HL-60 (cell line): ENCODE data around the gene CHCHD6.

Experiments used
- POLR2AphosphoS5 ChIP-seq: IDR thresholded peaks from 2 replicates; pipeline ENCODE4 v1.6.1; 2012; ENCODE audit warnings: low read depth
- TF ChIP-seq, protein P1 (sequence below): IDR thresholded peaks from 2 replicates; pipeline ENCODE4 v1.6.1; 2012; ENCODE audit warnings: low read depth; ENCODE audit not compliant: insufficient replicate concordance
- TF ChIP-seq, protein P2 (sequence below): IDR thresholded peaks from one replicate; pipeline ENCODE4 v1.5.1; 2011; ENCODE audit warnings: low read length, control low read depth, inconsistent platforms; ENCODE audit not compliant: insufficient read depth

DNA sequence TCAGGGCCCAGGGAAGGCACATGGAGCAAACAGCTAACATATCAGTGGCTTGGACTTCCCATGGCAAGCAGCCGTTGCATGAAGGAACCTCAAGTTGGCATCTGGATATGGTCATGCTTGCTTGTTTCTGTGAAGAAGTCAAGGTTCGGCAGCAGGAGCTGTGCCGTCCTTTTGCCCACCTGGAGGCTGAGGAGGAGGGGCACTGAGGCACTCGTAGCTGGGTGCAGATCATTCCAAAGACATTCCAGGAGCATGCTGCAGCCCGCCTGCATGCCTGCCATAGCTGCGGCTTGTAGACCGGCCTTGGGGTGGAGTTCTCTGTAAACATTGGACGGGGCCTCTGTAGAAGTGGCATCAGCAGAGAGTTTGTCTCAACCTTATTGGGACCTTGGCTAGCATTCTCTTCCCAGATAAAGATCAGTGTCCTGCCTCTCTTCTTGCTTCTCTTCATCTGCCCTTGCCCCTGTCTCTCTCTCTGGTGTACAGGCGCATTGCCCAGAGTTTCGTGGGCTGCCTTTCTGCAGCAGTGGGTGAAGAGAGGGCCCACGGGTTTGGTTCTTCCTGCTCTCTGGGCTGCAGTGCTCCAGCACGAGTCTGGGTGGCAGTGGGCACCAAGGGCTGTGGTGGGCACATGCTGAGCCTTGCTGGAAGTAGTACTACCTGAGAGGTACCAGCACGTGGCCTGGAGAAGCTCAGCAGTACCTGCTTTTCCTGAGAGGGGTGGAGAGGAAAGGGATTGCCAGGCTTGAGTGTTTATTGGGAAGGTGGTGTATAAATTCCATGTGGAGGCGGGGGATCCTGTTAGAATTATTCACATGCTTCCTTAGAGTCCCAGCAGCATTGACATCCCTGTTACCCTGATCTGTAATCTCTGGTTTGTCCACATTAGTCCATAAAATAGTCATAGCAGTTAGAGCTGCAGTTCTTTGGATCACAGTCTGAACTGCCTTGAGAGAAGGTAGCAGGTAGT lies 49.4 kb downstream of the CHCHD6 start:
- TF ChIP-seq, protein P1, sequence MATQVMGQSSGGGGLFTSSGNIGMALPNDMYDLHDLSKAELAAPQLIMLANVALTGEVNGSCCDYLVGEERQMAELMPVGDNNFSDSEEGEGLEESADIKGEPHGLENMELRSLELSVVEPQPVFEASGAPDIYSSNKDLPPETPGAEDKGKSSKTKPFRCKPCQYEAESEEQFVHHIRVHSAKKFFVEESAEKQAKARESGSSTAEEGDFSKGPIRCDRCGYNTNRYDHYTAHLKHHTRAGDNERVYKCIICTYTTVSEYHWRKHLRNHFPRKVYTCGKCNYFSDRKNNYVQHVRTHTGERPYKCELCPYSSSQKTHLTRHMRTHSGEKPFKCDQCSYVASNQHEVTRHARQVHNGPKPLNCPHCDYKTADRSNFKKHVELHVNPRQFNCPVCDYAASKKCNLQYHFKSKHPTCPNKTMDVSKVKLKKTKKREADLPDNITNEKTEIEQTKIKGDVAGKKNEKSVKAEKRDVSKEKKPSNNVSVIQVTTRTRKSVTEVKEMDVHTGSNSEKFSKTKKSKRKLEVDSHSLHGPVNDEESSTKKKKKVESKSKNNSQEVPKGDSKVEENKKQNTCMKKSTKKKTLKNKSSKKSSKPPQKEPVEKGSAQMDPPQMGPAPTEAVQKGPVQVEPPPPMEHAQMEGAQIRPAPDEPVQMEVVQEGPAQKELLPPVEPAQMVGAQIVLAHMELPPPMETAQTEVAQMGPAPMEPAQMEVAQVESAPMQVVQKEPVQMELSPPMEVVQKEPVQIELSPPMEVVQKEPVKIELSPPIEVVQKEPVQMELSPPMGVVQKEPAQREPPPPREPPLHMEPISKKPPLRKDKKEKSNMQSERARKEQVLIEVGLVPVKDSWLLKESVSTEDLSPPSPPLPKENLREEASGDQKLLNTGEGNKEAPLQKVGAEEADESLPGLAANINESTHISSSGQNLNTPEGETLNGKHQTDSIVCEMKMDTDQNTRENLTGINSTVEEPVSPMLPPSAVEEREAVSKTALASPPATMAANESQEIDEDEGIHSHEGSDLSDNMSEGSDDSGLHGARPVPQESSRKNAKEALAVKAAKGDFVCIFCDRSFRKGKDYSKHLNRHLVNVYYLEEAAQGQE: no peak
- TF ChIP-seq, protein P2, sequence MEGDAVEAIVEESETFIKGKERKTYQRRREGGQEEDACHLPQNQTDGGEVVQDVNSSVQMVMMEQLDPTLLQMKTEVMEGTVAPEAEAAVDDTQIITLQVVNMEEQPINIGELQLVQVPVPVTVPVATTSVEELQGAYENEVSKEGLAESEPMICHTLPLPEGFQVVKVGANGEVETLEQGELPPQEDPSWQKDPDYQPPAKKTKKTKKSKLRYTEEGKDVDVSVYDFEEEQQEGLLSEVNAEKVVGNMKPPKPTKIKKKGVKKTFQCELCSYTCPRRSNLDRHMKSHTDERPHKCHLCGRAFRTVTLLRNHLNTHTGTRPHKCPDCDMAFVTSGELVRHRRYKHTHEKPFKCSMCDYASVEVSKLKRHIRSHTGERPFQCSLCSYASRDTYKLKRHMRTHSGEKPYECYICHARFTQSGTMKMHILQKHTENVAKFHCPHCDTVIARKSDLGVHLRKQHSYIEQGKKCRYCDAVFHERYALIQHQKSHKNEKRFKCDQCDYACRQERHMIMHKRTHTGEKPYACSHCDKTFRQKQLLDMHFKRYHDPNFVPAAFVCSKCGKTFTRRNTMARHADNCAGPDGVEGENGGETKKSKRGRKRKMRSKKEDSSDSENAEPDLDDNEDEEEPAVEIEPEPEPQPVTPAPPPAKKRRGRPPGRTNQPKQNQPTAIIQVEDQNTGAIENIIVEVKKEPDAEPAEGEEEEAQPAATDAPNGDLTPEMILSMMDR: no peak
- no peak for TF ChIP-seq POLR2AphosphoS5
